GM12872 (cell line): ENCODE measurements around the gene EFS.

ENCODE experiments used
- CTCF ChIP-seq: IDR thresholded peaks from 3 replicates; pipeline ENCODE4 v1.5.1; 2011; ENCODE audit warnings: low read depth, mild to moderate bottlenecking, low read length, moderate library complexity; ENCODE audit not compliant: insufficient read depth

Gene EFS

GRCh38 chr14:23385244-23385641, 20.3 kb upstream of the EFS start:
- no peak for TF ChIP-seq CTCF

GRCh38 chr14:23384364-23385080, 19.6 kb upstream of the EFS start:
- no peak for TF ChIP-seq CTCF

GRCh38 chr14:23382731-23383440, 17.9 kb upstream of the EFS start:
- TF ChIP-seq CTCF: no peak

GRCh38 chr14:23382276-23382675, 17.3 kb upstream of the EFS start:
- TF ChIP-seq CTCF: no peak

- TF ChIP-seq CTCF: no peak
Measured at GRCh38 chr14:23381871-23382270, 16.9 kb upstream of the EFS start.

GRCh38 chr14:23380976-23381375, 16.0 kb upstream of the EFS start:
- TF ChIP-seq CTCF: no peak

- no peak for TF ChIP-seq CTCF
Measured at GRCh38 chr14:23380197-23380914, 15.4 kb upstream of the EFS start.
